HEK293 (cell line): ENCODE data around the gene KRT17.

Source experiments
- KLF16 ChIP-seq: fragments of 450-650 bp; formaldehyde crosslinking; IDR thresholded peaks from 2 replicates; pipeline ENCODE4 v1.5.1; 2017; ENCODE audit warnings: missing biosample characterization, missing genetic modification characterization
- REPIN1 ChIP-seq: fragments of 450-650 bp; formaldehyde crosslinking; IDR thresholded peaks from 2 replicates; pipeline ENCODE4 v1.5.1; 2017; ENCODE audit warnings: missing biosample characterization, missing genetic modification characterization, low read depth
- SP2 ChIP-seq: fragments of 450-650 bp; formaldehyde crosslinking; IDR thresholded peaks from 2 replicates; pipeline ENCODE4 v1.5.1; 2016; ENCODE audit warnings: missing biosample characterization, missing genetic modification characterization
- YY2 ChIP-seq: fragments of 450-650 bp; formaldehyde crosslinking; IDR thresholded peaks from 2 replicates; pipeline ENCODE4 v1.5.1; 2016; ENCODE audit warnings: missing biosample characterization, missing genetic modification characterization
- ZBTB1 ChIP-seq: fragments of 450-650 bp; formaldehyde crosslinking; IDR thresholded peaks from 2 replicates; pipeline ENCODE4 v1.5.1; 2016; ENCODE audit warnings: missing biosample characterization, missing genetic modification characterization
- ZBTB20 ChIP-seq: fragments of 450-650 bp; formaldehyde crosslinking; IDR thresholded peaks from 2 replicates; pipeline ENCODE4 v1.5.1; 2016; ENCODE audit warnings: missing biosample characterization, missing genetic modification characterization
- ZEB2 ChIP-seq: fragments of 450-650 bp; formaldehyde crosslinking; IDR thresholded peaks from 2 replicates; pipeline ENCODE4 v1.5.1; 2016; ENCODE audit warnings: missing biosample characterization, missing genetic modification characterization
- ZFP3 ChIP-seq: fragments of 450-650 bp; formaldehyde crosslinking; IDR thresholded peaks from 2 replicates; pipeline ENCODE4 v1.5.1; 2016; ENCODE audit warnings: low read depth, missing biosample characterization, missing genetic modification characterization
- ZFP37 ChIP-seq: fragments of 450-650 bp; formaldehyde crosslinking; IDR thresholded peaks from 2 replicates; pipeline ENCODE4 v1.5.1; 2016; ENCODE audit warnings: missing biosample characterization, missing genetic modification characterization
- ZNF112 ChIP-seq: fragments of 450-650 bp; formaldehyde crosslinking; IDR thresholded peaks from 2 replicates; pipeline ENCODE4 v1.5.0; 2017; ENCODE audit warnings: missing biosample characterization, missing genetic modification characterization
- ZNF175 ChIP-seq: fragments of 450-650 bp; formaldehyde crosslinking; IDR thresholded peaks from 2 replicates; pipeline ENCODE4 v1.5.1; 2016; ENCODE audit warnings: missing biosample characterization, missing genetic modification characterization
- ZNF184 ChIP-seq: fragments of 450-650 bp; IDR thresholded peaks from 2 replicates; pipeline ENCODE4 v1.5.1; 2018; ENCODE audit warnings: missing biosample characterization, mild to moderate bottlenecking, missing genetic modification characterization
- ZNF37A ChIP-seq: fragments of 450-650 bp; IDR thresholded peaks from 2 replicates; pipeline ENCODE4 v1.5.1; 2018; ENCODE audit warnings: missing biosample characterization, missing genetic modification characterization
- ZNF473 ChIP-seq: fragments of 450-650 bp; formaldehyde crosslinking; IDR thresholded peaks from 2 replicates; pipeline ENCODE4 v1.5.1; 2017; ENCODE audit warnings: missing biosample characterization, missing genetic modification characterization
- ZNF501 ChIP-seq: fragments of 450-650 bp; formaldehyde crosslinking; IDR thresholded peaks from 2 replicates; pipeline ENCODE4 v1.5.1; 2016; ENCODE audit warnings: missing biosample characterization, missing genetic modification characterization
- ZNF629 ChIP-seq: fragments of 450-650 bp; formaldehyde crosslinking; IDR thresholded peaks from 2 replicates; pipeline ENCODE4 v1.5.1; 2017; ENCODE audit warnings: missing biosample characterization, missing genetic modification characterization
- ZNF707 ChIP-seq: fragments of 450-650 bp; formaldehyde crosslinking; IDR thresholded peaks from 2 replicates; pipeline ENCODE4 v1.5.1; 2016; ENCODE audit warnings: missing biosample characterization, missing genetic modification characterization
- ZNF777 ChIP-seq: fragments of 450-650 bp; formaldehyde crosslinking; IDR thresholded peaks from 2 replicates; pipeline ENCODE4 v1.5.1; 2017; ENCODE audit warnings: missing biosample characterization, missing genetic modification characterization, borderline replicate concordance
- ZSCAN30 ChIP-seq: fragments of 450-650 bp; IDR thresholded peaks from 2 replicates; pipeline ENCODE4 v1.5.1; 2018; ENCODE audit warnings: missing biosample characterization, mild to moderate bottlenecking, missing genetic modification characterization, moderate library complexity
- ZXDB ChIP-seq: fragments of 450-650 bp; formaldehyde crosslinking; IDR thresholded peaks from 2 replicates; pipeline ENCODE4 v1.5.1; 2016; ENCODE audit warnings: missing biosample characterization, missing genetic modification characterization
- TF ChIP-seq, protein P1 (sequence below): fragments of 450-650 bp; formaldehyde crosslinking; IDR thresholded peaks from 2 replicates; pipeline ENCODE4 v1.5.1; 2016; ENCODE audit warnings: missing biosample characterization, missing genetic modification characterization
- TF ChIP-seq, protein P2 (sequence below): fragments of 450-650 bp; formaldehyde crosslinking; IDR thresholded peaks from 2 replicates; pipeline ENCODE4 v1.5.1; 2016; ENCODE audit warnings: missing biosample characterization, missing genetic modification characterization, low read depth
- TF ChIP-seq, protein P3 (sequence below): fragments of 450-650 bp; formaldehyde crosslinking; IDR thresholded peaks from 2 replicates; pipeline ENCODE4; 2016; ENCODE audit warnings: missing biosample characterization, missing genetic modification characterization
- TF ChIP-seq, protein P4 (sequence below): fragments of 450-650 bp; formaldehyde crosslinking; IDR thresholded peaks from 2 replicates; pipeline ENCODE4 v1.5.1; 2016; ENCODE audit warnings: missing biosample characterization, missing genetic modification characterization
- TF ChIP-seq, protein P5 (sequence below): fragments of 450-650 bp; IDR thresholded peaks from 2 replicates; pipeline ENCODE4 v1.5.1; 2018; ENCODE audit warnings: missing biosample characterization, mild to moderate bottlenecking, missing genetic modification characterization
- TF ChIP-seq, protein P6 (sequence below): sonication (generic); formaldehyde crosslinking; IDR thresholded peaks from 2 replicates; pipeline ENCODE4 v1.8.1; 2022; ENCODE audit warnings: mild to moderate bottlenecking, moderate library complexity, missing genetic modification reagents

The KRT17 gene

DNA sequence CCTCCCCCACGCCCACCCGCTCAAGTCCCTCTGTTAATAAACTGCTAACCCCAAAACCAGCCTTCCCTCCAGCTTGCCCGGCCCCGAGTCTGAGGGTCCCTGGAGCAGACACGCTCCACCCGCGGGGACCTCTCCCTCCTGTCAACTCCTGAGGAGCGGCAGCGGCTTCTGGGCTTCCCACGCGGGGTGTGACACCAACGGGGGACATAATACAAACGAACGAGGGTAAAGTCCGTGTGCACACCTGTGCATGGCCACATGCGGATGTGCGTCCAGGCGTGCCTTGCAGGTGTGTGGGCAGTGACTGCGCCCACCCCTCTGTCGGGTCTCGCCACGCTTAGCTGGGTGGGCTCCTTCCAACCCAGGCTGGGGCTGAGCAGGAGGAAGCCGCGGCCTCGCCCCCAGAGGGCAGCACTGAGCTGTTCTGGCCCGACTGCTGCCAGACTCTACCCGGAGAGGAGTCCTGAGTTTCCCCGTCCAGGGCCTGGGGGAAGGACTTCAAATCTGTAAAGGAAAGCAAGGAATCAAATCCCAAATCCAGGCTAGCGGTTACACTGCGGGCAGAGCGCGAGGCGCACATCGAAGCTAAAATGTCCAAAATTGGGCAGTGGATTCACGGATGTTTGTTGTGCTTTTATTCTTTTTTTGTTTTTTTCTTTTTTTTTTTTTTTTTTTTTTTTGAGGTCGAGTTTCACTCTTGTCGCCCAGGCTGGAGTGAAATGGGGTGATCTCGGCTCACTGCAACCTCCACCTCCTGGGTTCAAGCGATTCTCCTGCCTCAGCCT, 24.2 kb upstream of the KRT17 start (continued):
- TF ChIP-seq, protein P1, sequence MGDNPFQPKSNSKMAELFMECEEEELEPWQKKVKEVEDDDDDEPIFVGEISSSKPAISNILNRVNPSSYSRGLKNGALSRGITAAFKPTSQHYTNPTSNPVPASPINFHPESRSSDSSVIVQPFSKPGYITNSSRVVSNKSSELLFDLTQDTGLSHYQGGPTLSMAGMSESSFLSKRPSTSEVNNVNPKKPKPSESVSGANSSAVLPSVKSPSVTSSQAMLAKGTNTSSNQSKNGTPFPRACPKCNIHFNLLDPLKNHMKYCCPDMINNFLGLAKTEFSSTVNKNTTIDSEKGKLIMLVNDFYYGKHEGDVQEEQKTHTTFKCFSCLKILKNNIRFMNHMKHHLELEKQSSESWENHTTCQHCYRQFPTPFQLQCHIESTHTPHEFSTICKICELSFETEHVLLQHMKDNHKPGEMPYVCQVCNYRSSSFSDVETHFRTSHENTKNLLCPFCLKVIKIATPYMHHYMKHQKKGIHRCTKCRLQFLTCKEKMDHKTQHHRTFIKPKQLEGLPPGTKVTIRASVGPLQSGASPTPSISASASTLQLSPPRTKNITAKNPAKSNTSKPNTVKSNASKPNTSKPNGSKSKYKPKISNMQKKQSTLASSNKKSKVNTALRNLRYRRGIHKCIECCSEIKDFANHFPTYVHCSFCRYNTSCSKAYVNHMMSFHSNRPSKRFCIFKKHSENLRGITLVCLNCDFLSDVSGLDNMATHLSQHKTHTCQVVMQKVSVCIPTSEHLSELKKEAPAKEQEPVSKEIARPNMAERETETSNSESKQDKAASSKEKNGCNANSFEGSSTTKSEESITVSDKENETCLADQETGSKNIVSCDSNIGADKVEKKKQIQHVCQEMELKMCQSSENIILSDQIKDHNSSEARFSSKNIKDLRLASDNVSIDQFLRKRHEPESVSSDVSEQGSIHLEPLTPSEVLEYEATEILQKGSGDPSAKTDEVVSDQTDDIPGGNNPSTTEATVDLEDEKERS: no peak
- TF ChIP-seq ZNF473 (tag by site-specific recombination) (no peak), ZNF707 (tag by site-specific recombination) (no peak), ZFP3 (tag by site-specific recombination) (no peak), ZNF37A (tag by site-specific recombination) (no peak), KLF16 (tag by site-specific recombination) (no peak), ZFP37 (0 out of 2 replicates have a peak, but pooled peaks have one; percentile 21), ZNF175 (tag by site-specific recombination) (no peak), ZSCAN30 (tag by site-specific recombination) (no peak), ZNF184 (tag by site-specific recombination) (no peak), YY2 (tag by site-specific recombination) (no peak), ZBTB1 (tag by site-specific recombination) (no peak), SP2 (tag by site-specific recombination) (no peak), ZNF777 (tag by site-specific recombination) (peak; percentile 60; the same call in 1 of the 2 replicates), ZNF112 (tag by site-specific recombination) (no peak), ZEB2 (tag by site-specific recombination) (peak; percentile 41; the same call in 1 of the 2 replicates), ZNF629 (tag by site-specific recombination) (peak; percentile 29; the same call in 1 of the 2 replicates), REPIN1 (tag by site-specific recombination) (no peak), ZNF501 (peak; percentile 55; the same call in 1 of the 2 replicates), ZBTB20 (tag by site-specific recombination) (no peak), ZXDB (tag by site-specific recombination) (no peak)
- TF ChIP-seq, protein P2, sequence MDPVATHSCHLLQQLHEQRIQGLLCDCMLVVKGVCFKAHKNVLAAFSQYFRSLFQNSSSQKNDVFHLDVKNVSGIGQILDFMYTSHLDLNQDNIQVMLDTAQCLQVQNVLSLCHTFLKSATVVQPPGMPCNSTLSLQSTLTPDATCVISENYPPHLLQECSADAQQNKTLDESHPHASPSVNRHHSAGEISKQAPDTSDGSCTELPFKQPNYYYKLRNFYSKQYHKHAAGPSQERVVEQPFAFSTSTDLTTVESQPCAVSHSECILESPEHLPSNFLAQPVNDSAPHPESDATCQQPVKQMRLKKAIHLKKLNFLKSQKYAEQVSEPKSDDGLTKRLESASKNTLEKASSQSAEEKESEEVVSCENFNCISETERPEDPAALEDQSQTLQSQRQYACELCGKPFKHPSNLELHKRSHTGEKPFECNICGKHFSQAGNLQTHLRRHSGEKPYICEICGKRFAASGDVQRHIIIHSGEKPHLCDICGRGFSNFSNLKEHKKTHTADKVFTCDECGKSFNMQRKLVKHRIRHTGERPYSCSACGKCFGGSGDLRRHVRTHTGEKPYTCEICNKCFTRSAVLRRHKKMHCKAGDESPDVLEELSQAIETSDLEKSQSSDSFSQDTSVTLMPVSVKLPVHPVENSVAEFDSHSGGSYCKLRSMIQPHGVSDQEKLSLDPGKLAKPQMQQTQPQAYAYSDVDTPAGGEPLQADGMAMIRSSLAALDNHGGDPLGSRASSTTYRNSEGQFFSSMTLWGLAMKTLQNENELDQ (tag by site-specific recombination): no peak
- TF ChIP-seq, protein P3, sequence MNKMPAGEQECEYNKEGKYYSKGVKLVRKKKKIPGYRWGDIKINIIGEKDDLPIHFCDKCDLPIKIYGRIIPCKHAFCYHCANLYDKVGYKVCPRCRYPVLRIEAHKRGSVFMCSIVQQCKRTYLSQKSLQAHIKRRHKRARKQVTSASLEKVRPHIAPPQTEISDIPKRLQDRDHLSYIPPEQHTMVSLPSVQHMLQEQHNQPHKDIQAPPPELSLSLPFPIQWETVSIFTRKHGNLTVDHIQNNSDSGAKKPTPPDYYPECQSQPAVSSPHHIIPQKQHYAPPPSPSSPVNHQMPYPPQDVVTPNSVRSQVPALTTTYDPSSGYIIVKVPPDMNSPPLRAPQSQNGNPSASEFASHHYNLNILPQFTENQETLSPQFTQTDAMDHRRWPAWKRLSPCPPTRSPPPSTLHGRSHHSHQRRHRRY (tag by site-specific recombination): no peak
- TF ChIP-seq, protein P4, sequence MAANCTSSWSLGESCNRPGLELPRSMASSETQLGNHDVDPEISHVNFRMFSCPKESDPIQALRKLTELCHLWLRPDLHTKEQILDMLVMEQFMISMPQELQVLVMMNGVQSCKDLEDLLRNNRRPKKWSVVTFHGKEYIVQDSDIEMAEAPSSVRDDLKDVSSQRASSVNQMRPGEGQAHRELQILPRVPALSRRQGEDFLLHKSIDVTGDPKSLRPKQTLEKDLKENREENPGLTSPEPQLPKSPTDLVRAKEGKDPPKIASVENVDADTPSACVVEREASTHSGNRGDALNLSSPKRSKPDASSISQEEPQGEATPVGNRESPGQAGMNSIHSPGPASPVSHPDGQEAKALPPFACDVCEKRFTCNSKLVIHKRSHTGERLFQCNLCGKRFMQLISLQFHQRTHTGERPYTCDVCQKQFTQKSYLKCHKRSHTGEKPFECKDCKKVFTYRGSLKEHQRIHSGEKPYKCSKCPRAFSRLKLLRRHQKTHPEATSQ (tag by site-specific recombination): no peak
- TF ChIP-seq, protein P5, sequence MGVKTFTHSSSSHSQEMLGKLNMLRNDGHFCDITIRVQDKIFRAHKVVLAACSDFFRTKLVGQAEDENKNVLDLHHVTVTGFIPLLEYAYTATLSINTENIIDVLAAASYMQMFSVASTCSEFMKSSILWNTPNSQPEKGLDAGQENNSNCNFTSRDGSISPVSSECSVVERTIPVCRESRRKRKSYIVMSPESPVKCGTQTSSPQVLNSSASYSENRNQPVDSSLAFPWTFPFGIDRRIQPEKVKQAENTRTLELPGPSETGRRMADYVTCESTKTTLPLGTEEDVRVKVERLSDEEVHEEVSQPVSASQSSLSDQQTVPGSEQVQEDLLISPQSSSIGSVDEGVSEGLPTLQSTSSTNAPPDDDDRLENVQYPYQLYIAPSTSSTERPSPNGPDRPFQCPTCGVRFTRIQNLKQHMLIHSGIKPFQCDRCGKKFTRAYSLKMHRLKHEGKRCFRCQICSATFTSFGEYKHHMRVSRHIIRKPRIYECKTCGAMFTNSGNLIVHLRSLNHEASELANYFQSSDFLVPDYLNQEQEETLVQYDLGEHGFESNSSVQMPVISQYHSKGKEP: no peak
- TF ChIP-seq, protein P6, sequence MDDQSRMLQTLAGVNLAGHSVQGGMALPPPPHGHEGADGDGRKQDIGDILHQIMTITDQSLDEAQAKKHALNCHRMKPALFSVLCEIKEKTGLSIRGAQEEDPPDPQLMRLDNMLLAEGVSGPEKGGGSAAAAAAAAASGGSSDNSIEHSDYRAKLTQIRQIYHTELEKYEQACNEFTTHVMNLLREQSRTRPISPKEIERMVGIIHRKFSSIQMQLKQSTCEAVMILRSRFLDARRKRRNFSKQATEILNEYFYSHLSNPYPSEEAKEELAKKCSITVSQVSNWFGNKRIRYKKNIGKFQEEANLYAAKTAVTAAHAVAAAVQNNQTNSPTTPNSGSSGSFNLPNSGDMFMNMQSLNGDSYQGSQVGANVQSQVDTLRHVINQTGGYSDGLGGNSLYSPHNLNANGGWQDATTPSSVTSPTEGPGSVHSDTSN (CRISPR knock-in tag): peak; percentile 93
